Glomerular visceral epithelial cell (primary cell): ENCODE results near the gene IBSP.

Experiments
- DNase-seq: peaks from one replicate; pipeline ENCODE4 v3.0.0-alpha.2; 2016; ENCODE audit errors: extremely low spot score

IBSP gene

DNA sequence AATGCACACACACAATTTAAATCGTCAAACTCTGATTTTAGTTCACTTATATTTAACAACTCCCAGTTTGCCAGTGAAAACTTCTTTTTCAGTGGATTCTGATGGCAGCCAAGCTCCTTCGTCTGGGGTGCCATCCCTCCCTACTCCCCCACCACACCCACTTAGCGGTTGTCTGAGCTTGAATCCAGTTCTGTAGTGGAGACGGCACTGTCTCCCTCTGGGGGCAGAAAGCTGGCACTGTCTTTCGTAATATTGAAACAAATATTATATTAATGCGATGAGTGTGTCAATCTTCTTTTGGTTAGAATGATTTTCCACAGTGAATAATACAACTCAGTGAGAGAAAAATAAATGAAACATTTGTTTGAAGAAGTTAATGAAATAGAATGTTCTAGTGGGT lies 38.9 kb downstream of the IBSP start:
- DNase-seq = no peak

DNA sequence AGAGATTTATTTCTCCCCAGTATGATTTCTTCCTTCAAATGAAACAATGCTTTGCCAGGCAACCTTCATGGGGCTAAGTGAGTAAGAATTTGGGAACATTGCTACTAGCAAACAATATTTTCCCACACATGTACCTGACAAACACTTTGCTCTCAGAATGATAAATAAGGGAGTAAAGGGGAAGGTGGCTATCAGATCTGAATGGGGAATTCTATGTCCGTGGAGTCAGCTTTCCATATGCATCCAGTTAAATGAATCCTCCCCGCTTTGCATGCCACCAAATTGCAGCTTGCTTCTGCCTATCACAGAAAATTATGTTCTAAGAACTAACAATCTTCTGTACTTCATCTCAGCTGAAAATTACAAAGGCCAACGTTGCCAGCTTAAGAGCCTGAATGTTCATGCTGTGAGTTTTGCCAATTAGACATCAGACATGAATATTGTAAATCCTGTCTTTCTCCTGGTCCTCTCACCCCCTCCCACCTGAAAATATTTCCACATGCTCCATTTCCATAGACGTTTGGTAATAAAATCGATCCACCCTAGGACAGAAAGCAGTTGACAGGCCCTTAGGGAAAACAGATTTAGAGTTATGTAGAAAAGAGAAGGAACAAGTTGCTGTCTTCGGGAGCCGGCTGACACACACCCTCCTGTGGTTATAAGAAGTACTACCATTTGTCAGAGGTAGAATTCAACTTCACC lies 39.7 kb downstream of the IBSP start:
- peak; percentile 52 for DNase-seq

- DNase-seq = no peak
Observed at GRCh38 chr4:87839592-87839946, 40.2 kb downstream of the IBSP start.

- DNase-seq = no peak
Observed at GRCh38 chr4:87840149-87840548, 40.8 kb downstream of the IBSP start.

DNA sequence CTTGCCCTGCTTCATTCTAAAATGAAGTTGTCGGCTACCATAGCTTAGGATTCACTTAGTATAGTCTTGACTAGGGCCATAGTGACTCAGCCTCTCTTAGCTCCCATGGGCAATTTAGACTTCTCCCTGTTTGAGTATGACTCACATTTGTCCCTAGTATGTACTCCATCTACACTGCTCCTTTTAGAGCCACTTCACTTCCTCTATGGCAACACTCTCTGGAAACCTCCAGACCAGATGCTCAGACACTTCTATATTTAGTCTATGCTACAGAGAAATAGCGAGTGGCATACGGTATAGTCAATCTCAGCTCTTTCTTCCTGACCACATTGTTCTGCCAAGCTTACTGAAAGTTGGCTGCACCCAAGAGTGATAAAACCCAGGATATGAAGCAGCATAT lies 44.6 kb downstream of the IBSP start:
- no peak for DNase-seq

- no peak for DNase-seq
Observed at GRCh38 chr4:87844452-87844851, 45.1 kb downstream of the IBSP start.

GRCh38 chr4:87846226-87846625 lies 46.9 kb downstream of the IBSP start:
- no peak for DNase-seq

DNA sequence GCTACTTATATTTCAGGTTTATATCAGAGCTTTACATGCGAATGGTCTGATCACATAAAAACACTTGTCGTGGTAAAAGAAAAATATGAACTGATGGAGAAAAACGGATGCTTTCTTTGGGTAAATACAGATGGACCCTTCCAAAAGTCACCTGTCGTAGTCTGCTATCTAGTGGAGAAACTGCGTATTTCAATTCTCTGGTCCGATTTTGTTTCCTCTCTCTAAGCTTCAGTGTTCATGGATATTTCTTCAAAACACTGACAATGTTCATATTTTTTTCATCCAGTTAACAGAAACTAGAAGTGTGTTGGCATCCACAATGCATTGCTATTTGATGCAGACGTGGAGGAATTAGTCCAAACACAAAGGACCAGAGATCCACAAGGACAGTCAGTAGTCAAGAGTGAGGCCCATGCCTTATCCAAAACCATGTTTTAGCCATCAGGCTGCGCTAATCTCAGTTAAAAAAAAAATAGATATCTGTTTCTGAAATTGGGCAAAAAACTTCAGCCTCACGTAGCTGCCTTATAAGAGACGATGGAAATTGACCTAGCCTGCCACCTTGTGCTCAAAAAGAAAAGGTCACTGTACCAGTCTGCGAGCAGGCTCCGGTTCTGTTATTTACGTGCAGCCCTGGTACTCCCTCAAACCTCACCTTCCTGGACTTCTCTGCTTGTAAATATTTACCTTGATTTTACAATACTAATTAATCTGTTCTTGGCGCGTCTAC lies 49.4 kb downstream of the IBSP start:
- DNase-seq = peak; percentile 65

GRCh38 chr4:87849612-87850011 lies 50.3 kb downstream of the IBSP start:
- no peak for DNase-seq

GRCh38 chr4:87851332-87851731 lies 52.0 kb downstream of the IBSP start:
- DNase-seq = no peak

DNA sequence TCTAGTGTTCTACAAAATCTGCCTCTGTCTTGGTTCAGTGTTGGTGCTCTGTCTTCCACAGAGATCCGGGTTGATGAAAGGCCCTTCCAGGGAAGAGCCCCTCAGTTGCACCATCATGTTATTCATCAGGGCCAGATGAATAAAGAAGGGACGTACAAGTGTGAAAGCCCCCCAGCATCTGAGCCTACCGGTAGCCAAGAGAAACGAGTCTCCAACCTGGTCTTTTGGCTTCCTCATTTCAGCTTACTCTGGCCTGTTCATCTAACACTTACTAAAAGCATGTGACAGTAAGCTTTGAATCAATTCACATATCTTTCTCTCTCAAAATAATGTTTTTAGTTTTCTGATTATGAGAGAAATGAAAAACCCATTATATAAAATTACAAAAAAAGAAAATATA lies 52.6 kb downstream of the IBSP start:
- no peak for DNase-seq

DNA sequence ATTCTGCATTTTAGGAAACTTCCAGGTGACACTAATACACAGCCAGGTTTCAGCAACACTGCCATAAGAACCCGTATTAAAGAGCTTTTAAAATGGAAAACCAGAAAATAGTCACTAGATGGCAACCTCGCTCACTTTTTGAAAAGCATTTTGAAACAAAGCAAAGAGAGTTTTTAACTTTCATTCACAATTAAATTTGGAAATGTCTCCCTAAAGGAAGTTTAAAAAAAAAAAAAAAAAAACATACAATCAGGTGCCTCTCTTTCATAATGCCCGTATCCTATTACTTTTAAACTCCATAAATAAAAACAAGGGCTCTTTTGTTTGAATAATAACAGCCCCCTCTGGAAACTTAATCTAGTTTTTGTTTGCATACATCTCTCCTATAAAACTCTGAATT lies 53.8 kb downstream of the IBSP start:
- peak; percentile 56 for DNase-seq

DNA sequence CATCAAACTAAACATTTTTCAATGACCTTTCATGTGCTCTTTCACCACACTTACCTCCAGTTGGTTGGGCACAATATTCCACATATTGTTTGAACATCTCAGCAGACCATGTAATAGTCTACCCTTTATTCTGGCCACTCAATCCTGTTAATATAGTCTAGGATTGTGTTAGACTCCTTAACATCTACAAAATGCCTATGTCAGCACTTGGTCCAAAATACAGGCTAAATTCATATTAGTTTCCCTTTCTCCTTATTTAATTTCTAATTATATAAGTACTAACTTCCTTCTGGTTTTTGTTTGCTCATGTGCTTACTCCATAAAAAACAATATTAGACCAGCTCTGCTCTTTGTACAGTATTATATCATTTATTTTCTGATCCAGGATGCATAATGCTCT lies 54.5 kb downstream of the IBSP start:
- DNase-seq = no peak

GRCh38 chr4:87855559-87855958 lies 56.2 kb downstream of the IBSP start:
- DNase-seq = no peak

DNA sequence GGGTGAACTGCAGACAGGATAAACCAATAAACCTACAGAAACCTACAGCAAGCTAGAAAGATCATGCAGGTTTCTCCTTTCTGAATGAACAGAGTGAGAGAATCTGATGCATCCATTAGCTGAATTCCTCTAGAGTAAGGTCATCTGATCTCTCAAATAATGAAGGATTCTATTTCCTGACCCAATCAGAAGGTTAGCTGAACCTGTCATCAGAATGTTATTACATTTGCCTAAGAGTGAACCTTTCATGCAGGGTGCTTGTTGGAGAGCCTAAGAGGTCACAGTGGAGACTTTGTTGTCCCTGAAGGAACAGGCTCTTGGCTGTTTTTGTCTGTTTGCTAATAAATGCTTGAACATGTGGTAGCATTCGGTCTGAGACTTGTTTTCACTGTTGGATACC lies 57.5 kb downstream of the IBSP start:
- no peak for DNase-seq

GRCh38 chr4:87857789-87858188 lies 58.4 kb downstream of the IBSP start:
- DNase-seq = no peak
